GM18870 (cell line): ENCODE results near the gene CD247.

Source experiments
- ATAC-seq: cut with Tn5 transposase; IDR thresholded peaks from one replicate; pipeline ENCODE4 v1.9.1; 2021; ENCODE audit warnings: moderate library complexity; ENCODE audit not compliant: unreplicated experiment

The CD247 gene

DNA sequence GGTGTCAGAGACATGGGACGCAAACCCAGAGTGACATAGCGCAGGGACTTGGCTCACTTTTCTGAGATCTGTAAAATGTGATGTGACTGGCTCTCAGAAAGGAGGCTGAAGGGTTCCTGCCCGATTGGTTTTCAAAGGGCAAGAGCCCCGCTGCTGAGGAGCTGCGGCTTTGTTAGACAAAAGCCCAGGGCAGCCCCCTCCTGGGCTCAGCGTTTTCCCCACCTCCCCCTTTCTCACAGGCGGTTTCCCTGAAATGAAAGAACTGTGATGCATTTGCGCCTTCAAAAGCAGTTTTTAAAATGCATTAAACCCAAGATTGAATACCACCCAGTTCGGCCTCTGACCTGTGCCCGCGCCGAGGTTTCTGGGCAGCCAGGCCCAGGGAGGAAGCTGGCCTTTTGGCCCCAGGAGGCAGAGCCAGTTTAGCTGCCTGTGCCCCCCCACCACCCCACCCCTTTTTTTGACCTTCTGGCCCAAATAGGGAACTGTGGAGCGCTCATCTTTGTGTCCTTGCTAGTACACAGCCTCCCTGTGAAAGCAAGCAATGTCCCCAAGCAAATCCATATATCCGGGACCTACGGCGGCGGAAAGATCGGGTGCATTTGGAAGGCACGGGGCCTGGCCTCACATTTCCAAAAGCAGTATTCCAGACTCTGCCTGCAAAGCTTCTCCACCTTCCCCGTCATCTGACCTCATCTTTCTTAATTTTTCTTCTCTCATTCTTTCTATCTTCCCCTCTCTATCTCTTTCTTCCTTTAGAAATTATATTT, 28.6 kb downstream of the CD247 start:
- ATAC-seq, result no peak

DNA sequence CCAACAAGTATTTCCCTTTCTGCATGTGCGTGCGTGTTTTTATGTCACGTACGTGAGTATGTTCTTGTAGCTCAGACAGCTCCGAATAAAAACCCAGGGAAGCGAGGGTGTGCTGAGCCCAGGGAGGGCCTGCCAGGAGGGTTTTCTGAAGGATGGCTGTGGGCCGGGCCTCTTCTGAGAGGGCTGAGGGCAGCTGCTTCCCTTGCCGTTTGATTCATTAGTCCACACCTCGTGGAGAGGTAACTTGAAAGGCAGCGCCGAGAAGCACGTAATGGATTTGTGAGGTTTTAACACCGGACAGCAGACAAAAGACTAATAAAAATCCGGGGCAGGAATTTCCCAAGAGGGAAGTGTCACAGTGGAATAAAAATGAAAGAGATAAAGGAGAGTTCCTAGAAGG, 29.5 kb downstream of the CD247 start:
- ATAC-seq, result no peak

DNA sequence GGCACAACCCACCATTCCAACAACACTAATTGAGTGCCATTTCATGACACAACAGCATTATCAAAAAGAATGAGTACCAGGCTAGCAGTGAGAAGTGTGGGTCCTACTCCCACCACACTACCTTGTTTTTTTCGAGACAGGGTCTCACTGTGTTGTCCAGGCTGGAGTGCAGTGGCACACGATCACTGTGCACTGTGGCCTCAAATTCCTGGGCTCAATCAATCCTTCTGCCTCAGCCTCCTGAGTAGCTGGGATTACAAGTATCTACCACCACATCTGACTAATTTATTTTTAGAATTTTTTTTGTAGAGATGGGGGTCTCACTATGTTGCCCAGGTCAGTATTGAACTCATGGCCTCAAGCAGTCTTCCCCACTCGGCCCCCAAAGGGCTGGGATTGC, 30.7 kb downstream of the CD247 start:
- no peak for ATAC-seq

DNA sequence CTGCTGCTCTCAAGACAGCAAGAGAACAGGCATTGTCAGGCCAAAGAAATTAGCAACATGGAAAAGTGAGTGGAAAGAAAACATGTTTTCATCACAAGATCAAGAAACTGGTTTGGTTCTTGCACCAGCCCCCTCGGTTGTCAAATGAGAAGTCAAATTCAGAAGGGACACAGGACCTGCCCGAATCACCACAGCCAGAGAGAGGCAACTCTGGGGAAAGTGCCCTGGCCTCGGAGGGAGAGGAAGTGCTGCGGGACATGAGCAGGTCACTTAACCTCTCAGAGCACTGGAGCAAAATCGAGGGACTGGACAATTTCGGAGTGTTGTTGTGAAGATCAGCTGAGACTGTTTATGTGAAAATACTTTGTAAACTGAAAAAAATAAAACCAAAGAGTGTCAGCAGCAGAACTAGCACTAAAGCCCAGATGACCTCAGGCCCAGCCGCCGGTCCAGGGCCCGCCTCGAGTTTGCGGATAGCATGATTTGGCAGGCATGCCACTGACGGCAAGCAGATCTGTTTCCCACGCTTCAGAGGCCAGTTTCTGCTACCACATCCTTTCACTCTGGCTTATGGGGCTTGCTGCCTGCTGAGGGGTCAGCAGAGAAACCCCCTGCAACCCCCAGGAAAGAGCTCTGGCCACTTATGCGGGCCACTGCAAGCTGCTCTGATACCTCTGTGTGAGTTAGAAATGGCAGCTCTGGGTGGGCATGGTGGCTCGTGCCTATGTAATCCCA, 32.1 kb downstream of the CD247 start:
- ATAC-seq, result no peak

DNA sequence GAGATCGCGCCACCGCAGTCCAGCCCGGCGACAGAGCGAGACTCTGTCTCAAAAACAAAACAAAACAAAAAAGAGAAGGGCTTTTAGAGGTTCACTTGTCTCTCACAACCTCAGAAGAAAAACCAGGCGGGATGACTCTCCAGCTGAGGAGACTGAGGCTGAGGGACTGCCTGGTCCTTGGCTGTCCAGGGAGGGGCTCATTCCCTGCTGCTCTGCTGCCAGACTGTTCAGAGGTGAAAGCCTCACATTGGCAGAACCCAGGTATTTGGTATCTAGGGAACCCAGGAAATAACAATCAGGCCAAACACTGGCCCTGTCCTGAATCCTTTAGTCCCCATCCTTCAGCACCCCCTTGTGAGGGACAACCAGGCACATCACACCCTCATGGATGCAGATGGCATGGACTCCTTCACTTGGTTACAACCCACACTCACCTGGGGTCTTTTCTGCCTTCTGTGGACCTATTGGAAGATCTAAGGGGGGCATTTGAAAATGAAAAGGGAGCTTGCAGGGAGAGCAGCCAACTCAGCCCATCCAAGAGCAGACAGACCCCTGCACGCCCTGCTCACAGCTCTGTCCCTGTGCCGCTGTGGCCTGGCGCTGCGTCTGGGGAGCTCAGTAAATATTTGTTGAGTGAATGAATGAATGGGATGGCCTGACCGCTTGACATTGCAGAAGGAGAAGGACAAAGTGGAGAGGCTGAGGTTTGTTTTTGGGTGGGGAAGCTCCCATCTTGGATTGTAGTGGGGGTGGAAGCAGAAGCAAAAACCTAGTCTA, 33.4 kb downstream of the CD247 start:
- ATAC-seq, result no peak

DNA sequence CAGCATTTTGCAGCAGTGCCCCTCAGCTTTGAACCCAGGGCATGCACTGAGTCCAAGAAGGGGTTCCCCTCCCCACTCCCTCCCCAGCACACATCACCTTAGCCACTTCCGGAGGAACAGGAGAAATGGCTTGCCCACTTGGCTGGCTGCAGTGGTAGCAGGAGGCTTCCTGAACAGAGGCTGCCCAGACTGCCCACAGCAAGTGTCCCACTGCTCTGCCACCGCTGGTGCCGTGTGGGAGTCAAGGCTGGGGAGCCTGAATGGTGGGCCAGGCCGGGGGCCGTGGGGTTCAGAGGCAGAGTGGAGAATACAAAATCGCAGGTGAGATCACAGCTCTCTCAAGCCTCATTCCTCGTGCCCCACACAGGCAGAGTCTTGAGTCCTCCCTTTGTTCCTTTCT, 34.5 kb downstream of the CD247 start:
- no peak for ATAC-seq

DNA sequence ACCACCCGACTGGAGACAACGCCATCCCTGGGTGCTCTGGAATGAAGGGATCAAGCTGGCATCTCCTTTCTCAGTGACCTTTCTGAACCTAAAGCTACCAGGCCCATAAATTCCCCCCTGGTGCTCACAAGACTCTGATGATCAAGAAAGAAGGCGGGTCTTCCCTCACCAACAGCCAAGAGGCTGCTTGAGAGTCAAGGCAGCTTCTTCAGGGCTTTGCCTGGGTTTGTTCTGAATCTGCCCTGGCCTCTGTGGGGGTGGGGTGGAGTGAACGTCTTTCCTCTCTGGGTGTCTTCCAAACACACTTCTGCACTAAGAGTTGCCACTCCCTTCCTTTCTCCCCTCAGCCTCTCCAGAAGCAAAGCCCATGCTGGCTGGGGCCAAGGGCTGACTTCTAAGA, 36.1 kb downstream of the CD247 start:
- no peak for ATAC-seq

DNA sequence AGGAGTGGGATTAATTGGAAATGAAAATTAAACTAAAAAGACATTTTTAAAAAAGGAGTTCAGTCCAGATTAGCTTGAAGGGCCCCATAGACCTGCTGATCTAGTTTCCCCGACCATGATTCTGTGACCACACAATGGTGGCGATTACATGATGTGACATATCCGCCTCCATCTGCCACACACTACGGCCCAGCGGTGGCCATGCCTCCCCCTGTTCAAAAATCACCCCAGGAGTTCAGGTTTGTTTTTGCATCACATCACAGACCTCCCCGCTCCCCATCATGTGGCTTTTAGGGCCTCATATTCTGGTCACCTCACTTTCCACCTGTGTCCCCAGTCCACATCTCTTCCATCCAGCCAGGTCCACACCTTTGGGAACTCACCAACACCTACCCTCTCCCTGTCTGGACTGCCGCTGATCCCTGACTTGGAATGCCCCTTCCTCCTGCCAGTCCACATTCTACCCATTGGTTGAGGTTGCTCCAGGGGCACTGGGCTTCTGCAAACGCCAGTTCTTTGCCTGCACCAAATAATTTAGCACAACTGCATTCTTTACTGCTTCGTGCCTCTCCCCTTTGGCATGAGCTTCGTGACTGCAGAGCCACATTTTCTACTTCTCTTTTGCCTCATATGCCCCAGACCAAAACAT, 38.9 kb downstream of the CD247 start:
- no peak for ATAC-seq

DNA sequence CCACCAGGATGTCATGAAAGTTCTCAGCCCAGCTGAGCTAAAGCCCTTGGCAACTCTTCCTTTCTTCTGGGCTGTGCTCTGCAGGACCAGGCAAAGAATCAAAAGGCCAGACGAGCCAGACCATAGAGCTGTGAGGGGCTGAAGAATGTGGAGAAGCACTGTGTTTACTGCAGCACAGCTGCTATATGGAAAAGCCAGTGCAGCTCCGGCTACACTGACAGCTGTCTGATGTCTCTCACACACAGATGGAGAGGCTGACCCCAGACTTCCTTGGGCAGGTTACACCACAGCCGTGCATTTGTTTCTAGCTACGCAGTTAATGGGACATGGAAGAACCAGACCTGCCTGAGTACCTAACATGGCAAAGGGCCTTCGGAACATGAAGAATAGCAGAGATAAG, 40.3 kb downstream of the CD247 start:
- ATAC-seq, result no peak

DNA sequence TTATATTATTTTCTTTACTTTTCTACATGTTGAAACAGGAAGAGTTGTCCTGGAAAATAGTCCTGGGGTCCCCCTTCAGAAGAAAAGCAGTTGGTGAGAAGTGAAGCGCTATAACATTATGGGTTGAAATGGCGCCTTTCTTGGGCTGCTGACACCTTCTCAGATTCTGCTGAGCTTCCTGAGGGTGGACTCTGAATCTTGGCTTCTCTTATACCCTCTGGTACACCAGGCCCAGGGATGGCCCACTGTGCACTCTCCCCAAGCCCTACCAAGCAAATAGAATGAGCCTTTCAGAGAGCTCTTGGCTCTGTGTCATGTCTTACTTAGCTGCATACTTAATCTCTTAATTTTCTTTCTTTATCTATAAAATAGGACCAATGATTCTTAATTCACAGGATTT, 42.3 kb downstream of the CD247 start:
- no peak for ATAC-seq

DNA sequence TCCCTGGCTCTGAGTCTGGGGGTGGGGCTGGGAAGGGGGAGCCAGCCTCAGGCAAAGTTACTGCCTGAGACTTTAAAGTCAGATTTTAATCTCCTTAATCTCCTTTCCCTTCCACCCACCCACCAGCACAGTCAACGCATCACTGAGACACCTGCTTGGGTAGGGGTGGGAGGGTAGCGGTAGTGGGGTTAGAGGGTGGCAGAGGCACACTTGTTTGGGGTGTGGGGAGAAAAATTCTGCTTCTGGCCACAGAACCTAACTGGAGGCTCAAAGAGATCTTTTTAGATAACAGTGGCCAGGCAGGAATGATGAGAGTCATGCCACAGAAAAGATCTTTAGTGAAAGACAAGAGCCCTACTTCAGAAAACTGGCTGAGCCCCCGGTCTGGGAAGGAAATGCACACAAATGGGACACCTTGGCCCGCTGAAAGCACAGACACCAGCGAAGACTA, 44.1 kb downstream of the CD247 start:
- ATAC-seq, result no peak

DNA sequence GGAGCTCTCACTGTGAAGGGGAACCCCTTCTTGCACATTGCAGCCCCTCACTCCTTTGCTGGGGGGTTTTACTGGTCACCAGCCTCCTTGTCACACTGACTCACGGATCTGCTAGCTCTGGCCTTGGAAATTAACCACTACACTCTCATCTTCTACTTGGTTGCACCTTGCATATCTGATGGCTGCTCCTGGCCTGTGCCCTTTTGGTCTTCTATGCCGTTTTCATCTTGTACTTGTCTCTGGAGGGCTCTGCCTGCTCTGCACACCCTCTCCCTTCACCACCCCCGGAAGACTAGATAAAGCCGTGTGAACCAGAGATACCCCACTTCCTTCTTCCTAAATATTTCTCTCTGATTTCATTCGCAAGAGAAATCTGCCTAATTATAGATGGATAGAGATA, 44.6 kb downstream of the CD247 start:
- ATAC-seq, result no peak

DNA sequence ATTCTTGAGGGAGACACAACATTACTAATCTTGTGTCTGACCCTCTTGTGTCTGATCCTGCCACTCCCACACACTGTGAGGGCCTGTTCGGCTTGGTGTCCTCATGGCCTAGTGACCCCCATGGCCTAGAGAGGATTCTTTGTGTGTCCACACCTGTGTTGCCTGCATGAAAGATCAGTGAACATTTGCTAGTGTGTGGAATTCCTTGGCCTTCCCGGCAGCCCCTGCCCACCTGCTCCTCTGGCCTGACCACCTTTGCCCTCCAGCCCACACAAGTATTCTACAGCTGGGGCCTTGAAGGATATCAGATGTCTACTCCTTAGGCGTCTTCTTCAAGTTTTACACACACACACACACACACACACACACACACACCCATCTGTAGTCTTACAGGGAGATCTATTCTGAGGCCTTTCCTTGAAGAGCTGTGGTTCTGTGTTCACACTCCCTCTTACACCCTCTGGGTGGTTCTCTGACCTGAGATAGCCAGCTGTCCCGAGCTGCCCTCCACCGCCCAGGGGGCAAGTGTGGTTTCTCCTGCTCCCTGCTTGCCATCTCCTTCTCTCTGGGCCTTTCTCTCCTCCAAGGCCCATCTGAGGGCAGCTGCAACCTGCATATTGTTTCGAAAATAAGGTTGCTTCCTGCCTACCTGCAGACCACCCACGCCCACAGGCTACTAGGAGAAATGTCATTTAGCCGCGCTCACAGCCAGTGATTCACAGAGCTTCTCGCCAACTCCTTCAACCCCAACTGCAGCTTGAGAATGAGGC, 45.4 kb downstream of the CD247 start:
- ATAC-seq, result no peak

DNA sequence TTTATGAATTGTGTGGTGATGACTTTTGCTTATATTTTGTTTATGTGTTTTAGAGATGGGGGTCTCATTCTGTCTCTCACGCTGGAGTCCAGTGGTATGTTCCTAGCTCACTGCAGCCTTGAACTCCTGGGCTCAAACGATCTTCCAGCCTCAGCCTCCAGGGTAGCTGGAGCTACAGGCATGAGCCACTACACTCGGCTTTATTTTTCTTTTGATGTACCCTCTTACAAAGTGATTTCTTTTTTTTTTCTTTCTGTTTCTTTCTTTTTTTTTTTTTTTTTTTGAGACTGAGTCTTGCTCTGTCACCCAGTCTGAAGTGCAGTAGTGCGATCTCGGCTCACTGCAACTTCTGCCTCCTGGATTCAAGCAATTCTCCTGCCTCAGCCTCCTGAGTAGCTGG, 46.8 kb downstream of the CD247 start:
- ATAC-seq, result no peak

DNA sequence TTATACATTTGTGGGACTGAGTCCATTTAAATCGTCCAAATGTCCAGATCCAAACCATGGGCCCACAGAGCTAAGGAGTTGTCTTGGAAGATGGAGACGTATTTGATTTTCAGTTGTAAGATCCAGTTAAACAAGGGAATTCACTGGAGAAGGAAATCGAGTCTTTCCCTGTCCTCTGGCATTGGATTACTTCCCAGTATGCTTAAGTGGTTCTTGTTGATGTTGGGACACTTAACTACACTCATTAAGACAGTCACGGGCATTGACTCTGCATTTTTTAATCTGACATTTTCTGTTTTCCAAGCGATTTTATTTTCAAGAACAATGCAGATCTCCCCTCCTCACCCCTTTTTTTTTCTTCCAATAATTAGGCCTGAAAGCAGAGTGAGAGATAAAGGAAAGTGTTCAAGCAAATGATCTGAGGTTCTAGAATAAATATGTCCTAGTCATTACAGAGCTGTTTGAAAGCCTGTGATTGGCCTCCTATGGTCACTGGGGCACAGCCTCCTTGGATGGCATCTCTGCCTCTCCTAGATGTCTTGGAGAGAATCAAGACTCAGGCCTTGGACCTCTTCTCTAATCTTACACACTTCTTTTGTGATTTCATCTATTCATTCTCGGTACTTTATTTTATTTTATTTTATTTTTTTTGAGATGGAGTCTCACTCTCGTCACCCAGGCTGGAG, 48.9 kb downstream of the CD247 start:
- no peak for ATAC-seq

DNA sequence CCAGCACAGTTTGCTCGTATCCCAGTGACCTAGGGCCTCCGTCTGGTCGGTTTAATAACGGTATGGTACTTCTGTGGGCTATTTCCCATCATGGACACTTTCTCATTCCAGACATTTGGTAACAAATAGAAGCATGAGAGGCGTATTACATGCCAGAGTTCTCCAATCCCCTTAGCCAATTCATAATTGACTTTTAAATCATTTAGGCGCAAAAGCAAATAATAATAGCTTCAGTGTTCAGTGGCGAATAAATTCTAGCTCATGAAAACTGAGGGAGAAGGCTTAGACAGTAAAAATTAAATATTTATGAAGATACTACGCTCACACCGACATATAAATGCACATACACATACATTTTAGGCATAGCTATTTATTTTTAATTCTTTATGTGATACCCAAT, 50.6 kb downstream of the CD247 start:
- ATAC-seq, result no peak

DNA sequence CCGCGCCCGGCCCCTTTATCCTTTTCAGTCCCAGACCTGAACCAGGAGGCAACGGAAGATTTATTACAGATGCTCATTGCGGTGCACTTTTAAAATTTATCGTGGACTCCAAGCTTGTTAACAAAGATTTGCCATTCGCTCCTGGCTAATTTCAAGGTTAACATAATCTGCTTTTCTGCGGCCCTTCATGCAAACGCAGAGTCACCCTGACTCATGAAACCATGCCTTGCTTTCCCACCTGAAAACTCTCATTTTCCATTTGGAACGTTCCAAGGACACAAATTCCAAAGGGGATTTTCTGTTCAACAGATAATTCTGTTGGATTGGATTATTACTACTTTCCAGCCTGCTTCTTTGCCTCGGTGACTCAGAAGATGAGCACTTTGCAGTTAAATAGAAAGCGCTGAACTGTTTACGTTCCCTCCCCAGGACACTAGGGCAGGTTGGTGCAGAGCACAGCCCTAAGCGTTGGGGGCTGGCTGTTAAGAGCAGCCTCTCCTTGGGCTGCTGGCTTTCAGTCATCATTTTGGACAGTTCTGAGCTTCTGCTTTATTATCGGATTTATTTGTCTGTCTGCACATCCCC, 51.1 kb downstream of the CD247 start:
- no peak for ATAC-seq

DNA sequence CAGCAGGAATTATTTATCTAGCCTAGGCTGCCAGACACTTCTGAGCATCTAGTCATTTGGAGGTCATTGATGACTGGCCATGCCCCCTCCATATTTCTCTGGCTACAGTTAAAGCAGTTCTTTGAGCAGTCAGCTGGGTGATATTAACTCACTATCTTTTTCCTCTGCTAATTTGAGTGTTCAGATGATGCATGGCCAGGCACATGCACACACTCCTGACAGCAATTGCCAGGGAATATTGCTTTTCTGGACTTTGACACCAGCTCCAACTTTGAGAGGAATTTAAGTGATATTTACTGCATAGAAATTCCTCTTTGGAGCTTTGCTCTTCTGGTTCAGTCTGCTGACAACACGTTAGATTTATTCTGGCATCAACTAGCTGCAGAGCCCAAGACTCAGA, 52.6 kb downstream of the CD247 start:
- ATAC-seq, result no peak

DNA sequence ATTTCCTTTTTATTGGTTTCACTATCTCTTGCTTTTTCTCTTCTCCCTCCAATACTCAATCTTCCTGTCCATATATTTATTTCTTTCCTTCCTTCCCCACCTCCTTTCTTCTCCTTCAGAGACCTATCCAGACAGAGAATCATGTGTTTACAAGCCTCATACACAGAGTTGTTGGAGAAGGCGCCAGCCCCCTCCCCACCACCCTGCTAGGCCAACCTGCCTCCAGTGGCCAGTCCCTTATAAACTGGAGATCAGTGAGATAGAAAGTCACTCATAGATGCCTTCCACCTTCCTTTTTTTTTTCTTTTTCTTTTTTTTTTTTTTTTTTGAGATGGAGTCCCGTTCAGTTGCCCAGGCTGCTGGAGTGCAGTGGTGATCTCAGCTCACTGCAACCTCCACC, 53.3 kb downstream of the CD247 start:
- ATAC-seq, result no peak
